Iris pigment epithelial cell (primary cell): Measurements from ENCODE around the gene NXPE3.

Experiments used
- DNase-seq: peaks from one replicate; pipeline ENCODE4 v3.0.0-alpha.2; 2011; ENCODE audit warnings: low read depth

Gene NXPE3

GRCh38 chr3:101828691-101829436, 49.9 kb downstream of the NXPE3 start:
- DNase-seq: peak; percentile 74

GRCh38 chr3:101829437-101829830, 50.4 kb downstream of the NXPE3 start:
- no peak for DNase-seq

GRCh38 chr3:101829874-101830273, 50.9 kb downstream of the NXPE3 start:
- DNase-seq: no peak

GRCh38 chr3:101833446-101833974, 54.5 kb downstream of the NXPE3 start:
- DNase-seq: no peak

GRCh38 chr3:101835676-101836075, 56.7 kb downstream of the NXPE3 start:
- no peak for DNase-seq

- no peak for DNase-seq
Observed at GRCh38 chr3:101836160-101836559, 57.1 kb downstream of the NXPE3 start.

GRCh38 chr3:101836652-101837598, 57.9 kb downstream of the NXPE3 start:
- peak; percentile 93 for DNase-seq

- DNase-seq: no peak
Observed at GRCh38 chr3:101838691-101839090, 59.7 kb downstream of the NXPE3 start.

GRCh38 chr3:101840066-101840465, 61.1 kb downstream of the NXPE3 start:
- DNase-seq: no peak

GRCh38 chr3:101842245-101842934, 63.4 kb downstream of the NXPE3 start:
- DNase-seq: no peak

GRCh38 chr3:101842935-101843330, 63.9 kb downstream of the NXPE3 start:
- no peak for DNase-seq

GRCh38 chr3:101845425-101845824, 66.4 kb downstream of the NXPE3 start:
- no peak for DNase-seq

- DNase-seq: no peak
Observed at GRCh38 chr3:101846709-101847108, 67.7 kb downstream of the NXPE3 start.

- no peak for DNase-seq
Observed at GRCh38 chr3:101847328-101847727, 68.3 kb downstream of the NXPE3 start.

GRCh38 chr3:101848326-101848725, 69.3 kb downstream of the NXPE3 start:
- no peak for DNase-seq

GRCh38 chr3:101848754-101849713, 70.0 kb downstream of the NXPE3 start, which contains the start of gene NFKBIZ:
Gene NFKBIZ, plus strand, starts transcription at chr3:101849514. Its CDS starts 115 bp downstream, at chr3:101849629.
- peak; percentile 96 for DNase-seq

- no peak for DNase-seq
Observed at GRCh38 chr3:101849714-101850245, 70.8 kb downstream of the NXPE3 start.

- DNase-seq: peak; percentile 80
Observed at GRCh38 chr3:101850246-101851051, 71.4 kb downstream of the NXPE3 start.

GRCh38 chr3:101851072-101851770, 72.2 kb downstream of the NXPE3 start:
- no peak for DNase-seq
